Stimulated activated CD8-positive, alpha-beta memory T cell treated with anti-CD3 and anti-CD28 coated beads, Interleukin-2, amount 100 ng/mL, for 1 hour (primary cell): Measurements from ENCODE around the gene BLCAP.
"Not testable (repeated sequence)": the region's sequence is repeated elsewhere in the genome, so short reads cannot be mapped to it uniquely, and the experiment has no call there.

ENCODE experiments used
- DNase-seq, 2 donors: peaks; one replicate each; pipeline ENCODE4 v3.0.0-alpha.2; 2020; ENCODE audit warnings: low read depth in 2 of 2

Gene BLCAP

GRCh38 chr20:37516811-37517750, 10.6 kb downstream of the BLCAP start:
- no peak for DNase-seq

- DNase-seq, result no peak
Observed at GRCh38 chr20:37515876-37516275, 11.8 kb downstream of the BLCAP start.

- DNase-seq, result no peak
Observed at GRCh38 chr20:37513779-37514359, 13.8 kb downstream of the BLCAP start.

GRCh38 chr20:37511610-37512275, 15.9 kb downstream of the BLCAP start:
- DNase-seq, result no peak

GRCh38 chr20:37510226-37510625, 17.4 kb downstream of the BLCAP start:
- DNase-seq, result no peak

- DNase-seq, result no peak
Observed at GRCh38 chr20:37506152-37506725, 21.4 kb downstream of the BLCAP start.

GRCh38 chr20:37505263-37506151, 22.2 kb downstream of the BLCAP start:
- no peak for DNase-seq

GRCh38 chr20:37504404-37505096, 23.1 kb downstream of the BLCAP start:
- no peak for DNase-seq

- no peak for DNase-seq
Observed at GRCh38 chr20:37503256-37503927, 24.3 kb downstream of the BLCAP start.

- no peak for DNase-seq
Observed at GRCh38 chr20:37502654-37503053, 25.0 kb downstream of the BLCAP start.

- DNase-seq, result no peak
Observed at GRCh38 chr20:37501940-37502339, 25.7 kb downstream of the BLCAP start.

GRCh38 chr20:37500311-37500710, 27.4 kb downstream of the BLCAP start:
- no peak for DNase-seq

- no peak for DNase-seq
Observed at GRCh38 chr20:37498066-37498665, 29.5 kb downstream of the BLCAP start.

- no peak for DNase-seq
Observed at GRCh38 chr20:37494796-37495195, 32.9 kb downstream of the BLCAP start.

GRCh38 chr20:37494301-37494700, 33.4 kb downstream of the BLCAP start:
- DNase-seq, result no peak

- DNase-seq, result no peak
Observed at GRCh38 chr20:37492945-37493344, 34.7 kb downstream of the BLCAP start.

- no peak for DNase-seq
Observed at GRCh38 chr20:37492096-37492625, 35.5 kb downstream of the BLCAP start.

- no peak for DNase-seq
Observed at GRCh38 chr20:37490663-37491350, 36.9 kb downstream of the BLCAP start.

- DNase-seq, result not testable (repeated sequence)
Observed at GRCh38 chr20:37486209-37486608, 41.5 kb downstream of the BLCAP start.
